Measurements from ENCODE around the gene CEP162. TPM values are rescaled to one million over a fixed set of nuclear protein-coding genes. Genes with fewer than 3 reads are reported as not detected.

Gene CEP162
- total and polyA plus RNA-seq, 10 of the 15 experiments (the other 5 are each of a cell fraction or from before 2014, with no cell fraction given): 2.7 to 7.9 (median 4.5) TPM

GRCh38 chr6:84255641-84256040, 28.2 kb upstream of the CEP162 start:
- Histone ChIP-seq H4K20me1 (ENCODE audit: control insufficient read depth, insufficient read depth) (no peaks in the 10 kb centered on the region), H3K9me3 (replicated peaks; ENCODE audit: control insufficient read depth, insufficient read depth, low read length) (no peaks in the 10 kb centered on the region), H2AFZ (ENCODE audit: control insufficient read depth, low read depth, low read length) (no peak overlapping the region), H3K79me2 (ENCODE audit: control insufficient read depth, insufficient read depth, low read length) (no peaks in the 10 kb centered on the region), H3K36me3 (ENCODE audit: control insufficient read depth in 2 of 2, insufficient read depth in 2 of 2, low read length in 1 of 2) (no peaks in the 10 kb centered on the region), H3K27ac (ENCODE audit: control insufficient read depth, insufficient read depth) (no peak overlapping the region), H3K4me2 (ENCODE audit: control insufficient read depth, insufficient read depth) (no peak overlapping the region), H3K27me3 (replicated peaks in 1 of 2; ENCODE audit: control insufficient read depth in 2 of 2, insufficient read depth in 2 of 2, low read length in 1 of 2) (peaks cover 0 to 3% of the 10 kb centered on the region in 2 experiments; a peak in 1 of 4 replicates), H3K9ac (ENCODE audit: control insufficient read depth, insufficient read depth, low read length) (no peak overlapping the region), H3K4me1 (ENCODE audit: control insufficient read depth, insufficient read depth, low read length) (no peaks in the 10 kb centered on the region), H3K4me3 (no peak overlapping the region)
- intact Hi-C loops (cut with micrococcal nuclease; ENCODE audit: unreplicated experiment) (no loop called here), in situ Hi-C loops (cut with MboI) (no loop called here)
- ChIA-PET POLR2A (no interaction called here), SMC1A (ENCODE audit: uncharacterized antibody, unreplicated experiment) (no interaction called here), CTCF (no interaction called here), RAD21 (ENCODE audit: unreplicated experiment) (no interaction called here)
- DNase-seq (ENCODE audit: low read depth, low spot score) (no peak), ATAC-seq (no peak), FAIRE-seq (no peak)
- BruUV-seq (replicated peaks): no TSS peak
- TF ChIP-seq NR2C1 (IDR thresholded peaks at IDR 0.05): no peak

GRCh38 chr6:84253380-84253779, 25.9 kb upstream of the CEP162 start:
- Histone ChIP-seq H3K36me3 (ENCODE audit: control insufficient read depth in 2 of 2, insufficient read depth in 2 of 2, low read length in 1 of 2) (no peaks in the 10 kb centered on the region), H3K4me1 (ENCODE audit: control insufficient read depth, insufficient read depth, low read length) (no peaks in the 10 kb centered on the region), H2AFZ (ENCODE audit: control insufficient read depth, low read depth, low read length) (no peak overlapping the region), H3K4me2 (ENCODE audit: control insufficient read depth, insufficient read depth) (no peak overlapping the region), H4K20me1 (ENCODE audit: control insufficient read depth, insufficient read depth) (no peaks in the 10 kb centered on the region), H3K9ac (ENCODE audit: control insufficient read depth, insufficient read depth, low read length) (no peak overlapping the region), H3K27ac (ENCODE audit: control insufficient read depth, insufficient read depth) (no peak overlapping the region), H3K79me2 (ENCODE audit: control insufficient read depth, insufficient read depth, low read length) (no peaks in the 10 kb centered on the region), H3K27me3 (replicated peaks in 1 of 2; ENCODE audit: control insufficient read depth in 2 of 2, insufficient read depth in 2 of 2, low read length in 1 of 2) (no peaks in the 10 kb centered on the region), H3K4me3 (no peak overlapping the region), H3K9me3 (replicated peaks; ENCODE audit: control insufficient read depth, insufficient read depth, low read length) (no peaks in the 10 kb centered on the region)
- no peak for TF ChIP-seq SMAD5 (IDR thresholded peaks at IDR 0.05; ENCODE audit: low read depth)
- TF ChIP-seq RELA (IDR thresholded peaks at IDR 0.05; ENCODE audit: borderline replicate concordance, partially characterized antibody): no peak
- TF ChIP-seq SREBF2 (IDR thresholded peaks at IDR 0.05; ENCODE audit: low read length): no peak
- no peak for TF ChIP-seq ATF7 (IDR thresholded peaks at IDR 0.05; ENCODE audit: low read depth)
- no peak for TF ChIP-seq ZBTB11 (CRISPR knock-in tag; IDR thresholded peaks at IDR 0.05)
- TF ChIP-seq HDAC2 (IDR thresholded peaks at IDR 0.05): no peak
- no peak for TF ChIP-seq KLF5 (IDR thresholded peaks at IDR 0.05; ENCODE audit: partially characterized antibody)
- TF ChIP-seq NFIC (IDR thresholded peaks at IDR 0.05; ENCODE audit: low read depth, low read length): no peak
- TF ChIP-seq CHD4 (IDR thresholded peaks at IDR 0.05): no peak
- in situ Hi-C loops (cut with MboI) (no loop called here), intact Hi-C loops (cut with micrococcal nuclease; ENCODE audit: unreplicated experiment) (no loop called here)
- WGBS (ENCODE audit: insufficient coverage, insufficient replicate concordance, low lambda C conversion rate, missing lambda C conversion rate): 48% methylated on average over 3 of the region's 3 CpGs
- ChIA-PET SMC1A (ENCODE audit: uncharacterized antibody, unreplicated experiment) (interaction anchor here (0.6 to 0.9 kb wide), 2 partner anchors 57 to 104 kb away, joined by 3 read pairs; no protein-coding TSS in a partner anchor), RAD21 (ENCODE audit: unreplicated experiment) (interaction anchor here (1.0 kb wide), 1 partner anchor 26 kb away, joined by 3 read pairs; the partner anchor contains the start of gene CEP162), CTCF (interaction anchor here (0.6 to 1.5 kb wide), 3 partner anchors 19 to 476 kb away, joined by 3 to 4 read pairs (median 3); no protein-coding TSS in a partner anchor), POLR2A (interaction anchor here (0.6 kb wide), 3 partner anchors 31 to 594 kb away, joined by 3 to 4 read pairs (median 3); no protein-coding TSS in a partner anchor)
- ATAC-seq (no peak), FAIRE-seq (no peak), DNase-seq (ENCODE audit: low read depth, low spot score) (no peak)
- no TSS peak for BruUV-seq (replicated peaks)
